HCT116 (cell line): ENCODE measurements around the gene C16orf78. TPM values are rescaled to one million over a fixed set of nuclear protein-coding genes. Genes with fewer than 3 reads are reported as not detected.

ENCODE experiments used
- ATAC-seq: fragments of 200-7000 bp; cut with Tn5 transposase; 2 replicates; pipeline ENCODE4 v1.9.1; 2020; ENCODE audit warnings: mild to moderate bottlenecking, moderate library complexity
- BruUV-seq: library from RNA; stranded (reverse); fragments of 400-500 nt; replicated peaks from 2 replicates; lab custom pipeline; 2021; lab: Mats Ljungman, UMichigan
- CTCF ChIA-PET: fragments of 300-600 bp; sonication (Branson Sonifier 250); formaldehyde crosslinking; loops from one replicate; lab custom pipeline; 2021; ENCODE audit warnings: antibody characterized with exemption; lab: Charles Lee
- POLR2A ChIA-PET: fragments of 300-600, 350-600 bp; sonication (Branson Sonifier 250); formaldehyde crosslinking; loops from one replicate; lab custom pipeline; 2021; ENCODE audit warnings: antibody characterized with exemption; lab: Charles Lee
- RAD21 ChIA-PET, 2 experiments: fragments of 300-600 bp; sonication (Branson Sonifier 250); formaldehyde crosslinking; loops; one replicate each; lab custom pipeline; 2023; ENCODE audit warnings: low total read pairs in 2 of 2; ENCODE audit not compliant: uncharacterized antibody in 2 of 2, unreplicated experiment in 2 of 2, low non-redundant PET in 1 of 2; lab: Charles Lee
- DNase-seq: peaks from one replicate; pipeline ENCODE4 v3.0.0-alpha.2; 2010; ENCODE audit warnings: low read depth, low spot score
- H2AFZ ChIP-seq: fragments of 200-600 bp; shearing (Covaris generic), sonication (generic); 2 replicates; pipeline ENCODE4 v1.6.1; 2017; ENCODE audit warnings: low read depth, mixed run types, mixed read lengths, antibody characterized with exemption, low read length; ENCODE audit not compliant: poor library complexity, severe bottlenecking
- H3K27ac ChIP-seq: 2 replicates; pipeline ENCODE4 v1.5.1; 2012; ENCODE audit warnings: low read depth, low read length
- H3K27me3 ChIP-seq: fragments of 200-600 bp; sonication (generic); 2 replicates; pipeline ENCODE4 v1.6.1; 2016; ENCODE audit warnings: mixed run types, low read length, mixed read lengths; ENCODE audit not compliant: insufficient read depth
- H3K36me3 ChIP-seq, 2 experiments: fragments of 200-500 bp in 1 of 2; fragments of 200-600 bp in 1 of 2; sonication (Bioruptor generic) in 1 of 2; sonication (generic) in 1 of 2; 2 replicates each; pipeline versions ENCODE4 v1.5.1 to v1.6.1; 2014 to 2016; ENCODE audit warnings: low read length in 2 of 2, inconsistent platforms in 1 of 2, mixed read lengths in 1 of 2, mixed run types in 1 of 2; ENCODE audit not compliant: insufficient read depth in 2 of 2, control insufficient read depth in 1 of 2
- H3K4me1 ChIP-seq, 2 experiments: fragments of 200-600 bp in 1 of 2; sonication (generic) in 1 of 2; 2 replicates each; pipeline versions ENCODE4 v1.5.1 to v1.6.1; 2012 to 2017; ENCODE audit warnings: low read length in 2 of 2, inconsistent platforms in 1 of 2, mild to moderate bottlenecking in 1 of 2, mixed read lengths in 1 of 2, mixed run types in 1 of 2, moderate library complexity in 1 of 2; ENCODE audit not compliant: insufficient read depth in 2 of 2, control insufficient read depth in 1 of 2
- H3K4me2 ChIP-seq: fragments of 200-600 bp; sonication (generic); 2 replicates; pipeline ENCODE4 v1.6.1; 2017; ENCODE audit warnings: mixed run types, low read length, mixed read lengths
- H3K4me3 ChIP-seq, 2 experiments: fragments of 200-600 bp in 1 of 2; sonication (generic) in 1 of 2; replicated peaks in 1 of 2; 2 replicates each; pipeline ENCODE4 v1.5.1; 2011 to 2016; ENCODE audit warnings: low read length in 2 of 2, control low read depth in 1 of 2, low read depth in 1 of 2, mild to moderate bottlenecking in 1 of 2, mixed read lengths in 1 of 2, mixed run types in 1 of 2
- H3K79me2 ChIP-seq: fragments of 200-600 bp; sonication (generic); 2 replicates; pipeline ENCODE4 v1.6.1; 2017; ENCODE audit warnings: mild to moderate bottlenecking, mixed run types, low read length, moderate library complexity, mixed read lengths; ENCODE audit not compliant: insufficient read depth
- H3K9ac ChIP-seq: fragments of 200-600 bp; sonication (generic); 2 replicates; pipeline ENCODE4 v1.6.1; 2016; ENCODE audit warnings: low read length, mixed read lengths
- H3K9me2 ChIP-seq: fragments of 200-600 bp; sonication (generic), shearing (Covaris generic); 2 replicates; pipeline ENCODE4 v1.6.1; 2017; ENCODE audit warnings: mixed run types, mild to moderate bottlenecking, moderate library complexity; ENCODE audit not compliant: insufficient read depth
- H3K9me3 ChIP-seq, 2 experiments: fragments of 200-500 bp in 1 of 2; fragments of 200-600 bp in 1 of 2; sonication (Bioruptor generic) in 1 of 2; sonication (generic) in 1 of 2; 2 replicates each; pipeline ENCODE4 v1.6.1; 2014 to 2017; ENCODE audit warnings: low read length in 2 of 2, mixed read lengths in 2 of 2, inconsistent platforms in 1 of 2, low read depth in 1 of 2, mild to moderate bottlenecking in 1 of 2, mixed run types in 1 of 2, moderate library complexity in 1 of 2; ENCODE audit not compliant: control insufficient read depth in 1 of 2, insufficient read depth in 1 of 2
- H4K20me1 ChIP-seq: fragments of 200-600 bp; sonication (generic), shearing (Covaris generic); 2 replicates; pipeline ENCODE4 v1.6.1; 2017; ENCODE audit warnings: mixed run types, mild to moderate bottlenecking, moderate library complexity; ENCODE audit not compliant: insufficient read depth
- ATF3 ChIP-seq: IDR thresholded peaks from 2 replicates; pipeline ENCODE4 v1.6.1; 2012
- CBX3 ChIP-seq: IDR thresholded peaks from 2 replicates; pipeline ENCODE4 v1.6.1; 2012; ENCODE audit warnings: low read depth
- CTCF ChIP-seq, 3 experiments: fragments of 200-600 bp in 1 of 3; sonication (generic) in 1 of 3; IDR thresholded peaks in 2 of 3; conservative IDR thresholded peaks in 1 of 3; 2 replicates each; pipeline ENCODE4 v1.5.1; 2012 to 2017; ENCODE audit warnings: low read depth in 2 of 3, low read length in 2 of 3, antibody characterized with exemption in 1 of 3, borderline replicate concordance in 1 of 3, control low read depth in 1 of 3, mild to moderate bottlenecking in 1 of 3, mixed read lengths in 1 of 3, mixed run types in 1 of 3, moderate library complexity in 1 of 3; ENCODE audit not compliant: insufficient read depth in 1 of 3
- ELF1 ChIP-seq: IDR thresholded peaks from 2 replicates; pipeline ENCODE4 v1.6.1; 2012; ENCODE audit warnings: low read depth, borderline replicate concordance
- EZH2 ChIP-seq: fragments of 200-600 bp; sonication (generic); IDR thresholded peaks from 2 replicates; pipeline ENCODE4 v1.6.1; 2017; ENCODE audit warnings: antibody characterized with exemption, mixed run types
- FOSL1 ChIP-seq: IDR thresholded peaks from 2 replicates; pipeline ENCODE4 v1.6.1; 2012; ENCODE audit warnings: low read depth
- MAX ChIP-seq: IDR thresholded peaks from 2 replicates; pipeline ENCODE4 v1.6.1; 2012
- POLR2A ChIP-seq: IDR thresholded peaks from 2 replicates; pipeline ENCODE4 v1.7.0; 2011; ENCODE audit warnings: borderline replicate concordance; ENCODE audit not compliant: insufficient read depth, insufficient read length; ENCODE audit errors: extremely low read depth
- POLR2AphosphoS5 ChIP-seq: IDR thresholded peaks from 2 replicates; pipeline ENCODE4 v1.6.1; 2011; ENCODE audit warnings: mild to moderate bottlenecking, low read depth, low read length, moderate library complexity
- SIN3A ChIP-seq: IDR thresholded peaks from 2 replicates; pipeline ENCODE4 v1.6.1; 2012; ENCODE audit warnings: low read depth
- SP1 ChIP-seq: IDR thresholded peaks from 2 replicates; pipeline ENCODE4 v1.6.1; 2012; ENCODE audit warnings: low read depth
- SRF ChIP-seq: IDR thresholded peaks from 2 replicates; pipeline ENCODE4 v1.6.1; 2012; ENCODE audit warnings: low read depth
- TCF7L2 ChIP-seq: IDR thresholded peaks from 2 replicates; pipeline ENCODE4 v1.7.0; 2011; ENCODE audit warnings: borderline replicate concordance, inconsistent platforms; ENCODE audit not compliant: insufficient read depth, insufficient read length; ENCODE audit errors: extremely low read depth
- ZFX ChIP-seq: fragments of 450-650 bp; IDR thresholded peaks from 2 replicates; pipeline ENCODE4 v1.6.1; 2017
- intact Hi-C: fragments of 100-400 bp; cut with micrococcal nuclease; formaldehyde crosslinking; loops from 2 replicates; pipeline ENCODE4 v1.10.0; 2022
- total RNA-seq: library from RNA; stranded (reverse); gene quantifications from one replicate; pipeline ENCODE4 v1.2.1, GENCODE V29; 2021; ENCODE audit not compliant: unreplicated experiment
- TF ChIP-seq, protein P1 (sequence below): IDR thresholded peaks from 2 replicates; pipeline ENCODE4 v1.6.1; 2011; ENCODE audit warnings: mild to moderate bottlenecking, low read length, moderate library complexity; ENCODE audit not compliant: insufficient replicate concordance; ENCODE audit errors: extremely low read depth
- TF ChIP-seq, protein P2 (sequence below): IDR thresholded peaks from 2 replicates; pipeline ENCODE4 v1.6.1; 2012; ENCODE audit warnings: low read depth

C16orf78 gene
- total RNA-seq, 1 experiment from 2014 or later: not detected

DNA sequence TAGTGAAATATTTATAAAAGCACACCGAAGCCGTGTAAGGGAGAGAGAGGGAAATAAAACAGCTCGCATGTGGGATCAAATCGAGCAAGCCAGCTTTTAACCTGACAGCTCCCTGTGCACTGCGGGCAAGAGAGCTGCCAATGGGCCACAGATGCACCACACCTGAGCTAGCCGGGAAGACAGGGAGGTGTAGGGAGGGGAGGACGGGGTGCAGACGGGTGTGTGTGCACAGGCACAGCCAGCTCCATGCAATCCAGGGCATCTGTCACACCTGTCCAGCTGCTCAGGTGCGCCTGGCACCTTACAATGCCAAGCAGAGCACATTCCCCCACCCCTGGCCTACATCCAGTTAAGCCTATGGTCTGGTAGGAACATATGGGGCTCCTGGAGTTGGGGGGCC, 70.0 kb downstream of the C16orf78 start (continued):
- no peak for TF ChIP-seq CTCF (IDR thresholded peaks at IDR 0.05 in 2 of 3, conservative IDR thresholded peaks at IDR 0.05 in 1 of 3; ENCODE audit: borderline replicate concordance in 1 of 3, insufficient read depth in 1 of 3, low read depth in 2 of 3, low read length in 2 of 3)
- TF ChIP-seq CBX3: no peak

DNA sequence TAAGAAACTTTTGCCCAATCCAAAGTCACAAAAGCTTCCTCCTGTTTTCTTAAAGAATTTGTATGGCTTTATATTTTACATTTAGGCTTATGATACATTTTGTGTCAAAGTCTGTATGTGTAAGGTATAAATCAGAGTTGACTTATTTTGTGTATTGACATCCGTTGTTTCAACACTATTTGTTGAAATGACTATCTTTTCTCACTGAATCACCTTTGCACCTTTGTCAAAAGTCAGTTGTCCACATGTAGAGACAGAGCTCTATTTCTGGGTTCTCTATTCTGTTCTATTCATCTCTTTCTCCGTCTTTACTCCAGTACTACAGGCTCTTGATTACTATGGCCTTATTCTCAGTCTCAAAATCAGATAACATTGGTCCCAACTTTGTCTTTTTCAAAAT, 73.2 kb downstream of the C16orf78 start:
- CTCF ChIA-PET: no interaction called here
- Histone ChIP-seq H3K4me1 (no peaks in the 10 kb centered on the region), H2AFZ (no peak overlapping the region), H3K4me2 (no peak overlapping the region), H3K79me2 (no peaks in the 10 kb centered on the region), H3K9me2 (no peaks in the 10 kb centered on the region), H3K27ac (no peak overlapping the region), H3K9me3 (no peaks in the 10 kb centered on the region), H3K27me3 (peaks cover 74% of the 10 kb centered on the region), H4K20me1 (no peaks in the 10 kb centered on the region), H3K4me3 (no peak overlapping the region), H3K9ac (no peak overlapping the region), H3K36me3 (no peaks in the 10 kb centered on the region)
- no peak for ATAC-seq
- intact Hi-C loops: no loop called here
- POLR2A ChIA-PET: no interaction called here
- RAD21 ChIA-PET: no interaction called here
- DNase-seq: no peak
- no peak for TF ChIP-seq CBX3
- TF ChIP-seq, protein P1, sequence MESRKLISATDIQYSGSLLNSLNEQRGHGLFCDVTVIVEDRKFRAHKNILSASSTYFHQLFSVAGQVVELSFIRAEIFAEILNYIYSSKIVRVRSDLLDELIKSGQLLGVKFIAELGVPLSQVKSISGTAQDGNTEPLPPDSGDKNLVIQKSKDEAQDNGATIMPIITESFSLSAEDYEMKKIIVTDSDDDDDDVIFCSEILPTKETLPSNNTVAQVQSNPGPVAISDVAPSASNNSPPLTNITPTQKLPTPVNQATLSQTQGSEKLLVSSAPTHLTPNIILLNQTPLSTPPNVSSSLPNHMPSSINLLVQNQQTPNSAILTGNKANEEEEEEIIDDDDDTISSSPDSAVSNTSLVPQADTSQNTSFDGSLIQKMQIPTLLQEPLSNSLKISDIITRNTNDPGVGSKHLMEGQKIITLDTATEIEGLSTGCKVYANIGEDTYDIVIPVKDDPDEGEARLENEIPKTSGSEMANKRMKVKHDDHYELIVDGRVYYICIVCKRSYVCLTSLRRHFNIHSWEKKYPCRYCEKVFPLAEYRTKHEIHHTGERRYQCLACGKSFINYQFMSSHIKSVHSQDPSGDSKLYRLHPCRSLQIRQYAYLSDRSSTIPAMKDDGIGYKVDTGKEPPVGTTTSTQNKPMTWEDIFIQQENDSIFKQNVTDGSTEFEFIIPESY: no peak
- TF ChIP-seq TCF7L2: no peak
- TF ChIP-seq MAX: no peak
- TF ChIP-seq SIN3A: no peak
- no peak for TF ChIP-seq ELF1
- TF ChIP-seq FOSL1: no peak
- no peak for TF ChIP-seq ZFX
- TF ChIP-seq POLR2A: no peak
- TF ChIP-seq POLR2AphosphoS5: no peak
- no peak for TF ChIP-seq SRF
- TF ChIP-seq ATF3: no peak
- TF ChIP-seq, protein P2, sequence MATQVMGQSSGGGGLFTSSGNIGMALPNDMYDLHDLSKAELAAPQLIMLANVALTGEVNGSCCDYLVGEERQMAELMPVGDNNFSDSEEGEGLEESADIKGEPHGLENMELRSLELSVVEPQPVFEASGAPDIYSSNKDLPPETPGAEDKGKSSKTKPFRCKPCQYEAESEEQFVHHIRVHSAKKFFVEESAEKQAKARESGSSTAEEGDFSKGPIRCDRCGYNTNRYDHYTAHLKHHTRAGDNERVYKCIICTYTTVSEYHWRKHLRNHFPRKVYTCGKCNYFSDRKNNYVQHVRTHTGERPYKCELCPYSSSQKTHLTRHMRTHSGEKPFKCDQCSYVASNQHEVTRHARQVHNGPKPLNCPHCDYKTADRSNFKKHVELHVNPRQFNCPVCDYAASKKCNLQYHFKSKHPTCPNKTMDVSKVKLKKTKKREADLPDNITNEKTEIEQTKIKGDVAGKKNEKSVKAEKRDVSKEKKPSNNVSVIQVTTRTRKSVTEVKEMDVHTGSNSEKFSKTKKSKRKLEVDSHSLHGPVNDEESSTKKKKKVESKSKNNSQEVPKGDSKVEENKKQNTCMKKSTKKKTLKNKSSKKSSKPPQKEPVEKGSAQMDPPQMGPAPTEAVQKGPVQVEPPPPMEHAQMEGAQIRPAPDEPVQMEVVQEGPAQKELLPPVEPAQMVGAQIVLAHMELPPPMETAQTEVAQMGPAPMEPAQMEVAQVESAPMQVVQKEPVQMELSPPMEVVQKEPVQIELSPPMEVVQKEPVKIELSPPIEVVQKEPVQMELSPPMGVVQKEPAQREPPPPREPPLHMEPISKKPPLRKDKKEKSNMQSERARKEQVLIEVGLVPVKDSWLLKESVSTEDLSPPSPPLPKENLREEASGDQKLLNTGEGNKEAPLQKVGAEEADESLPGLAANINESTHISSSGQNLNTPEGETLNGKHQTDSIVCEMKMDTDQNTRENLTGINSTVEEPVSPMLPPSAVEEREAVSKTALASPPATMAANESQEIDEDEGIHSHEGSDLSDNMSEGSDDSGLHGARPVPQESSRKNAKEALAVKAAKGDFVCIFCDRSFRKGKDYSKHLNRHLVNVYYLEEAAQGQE: no peak
- no peak for TF ChIP-seq SP1
- no peak for TF ChIP-seq EZH2
- no TSS peak for BruUV-seq
